H1 (cell line): ENCODE results near the gene DIRAS2. TPM values are rescaled to one million over a fixed set of nuclear protein-coding genes. Genes with fewer than 3 reads are reported as not detected.

Experiments used
- CTCF ChIA-PET: fragments of 300-600 bp; sonication (Branson Sonifier 250); formaldehyde crosslinking; loops from one replicate; lab custom pipeline; 2021; ENCODE audit not compliant: partially characterized antibody; lab: Charles Lee
- POLR2A ChIA-PET: fragments of 300-600 bp; sonication (Branson Sonifier 250); formaldehyde crosslinking; loops from one replicate; lab custom pipeline; 2021; ENCODE audit warnings: inconsistent platforms; ENCODE audit not compliant: partially characterized antibody; lab: Charles Lee
- DNase-seq, 2 experiments: peaks; one replicate each; pipeline versions ENCODE4 v3.0.0 to v3.0.0-alpha.2; 2010 to 2022; ENCODE audit warnings: low spot score in 2 of 2, low read depth in 1 of 2, mixed read lengths in 1 of 2
- FAIRE-seq: peaks from 2 replicates; lab custom pipeline; 2011; peaks lifted over from hg19 to GRCh38; lab: Jason Lieb, UNC
- H2AFZ ChIP-seq: 2 replicates; pipeline ENCODE4 v1.8.1; 2012; ENCODE audit warnings: low read length, inconsistent platforms
- H2AK5ac ChIP-seq: 2 replicates; pipeline ENCODE4 v1.6.1; 2013; ENCODE audit warnings: low read depth, low read length
- H2BK120ac ChIP-seq: replicated peaks from 2 replicates; pipeline ENCODE3; 2013; ENCODE audit warnings: low read depth, low read length, inconsistent platforms
- H2BK12ac ChIP-seq: 2 replicates; pipeline ENCODE4 v1.6.1; 2013; ENCODE audit warnings: low read depth, low read length
- H2BK15ac ChIP-seq: 2 replicates; pipeline ENCODE4 v1.6.1; 2013; ENCODE audit warnings: low read length
- H2BK20ac ChIP-seq: 2 replicates; pipeline ENCODE4 v1.6.1; 2013; ENCODE audit warnings: low read length
- H2BK5ac ChIP-seq: 2 replicates; pipeline ENCODE4 v1.6.1; 2013; ENCODE audit warnings: low read depth, low read length
- H3K14ac ChIP-seq: 2 replicates; pipeline ENCODE4 v1.6.1; 2013; ENCODE audit warnings: inconsistent platforms; ENCODE audit not compliant: insufficient read length
- H3K18ac ChIP-seq: 2 replicates; pipeline ENCODE4 v1.6.1; 2013; ENCODE audit warnings: low read length; ENCODE audit errors: extremely low read depth
- H3K23ac ChIP-seq: 2 replicates; pipeline ENCODE4 v1.6.1; 2013; ENCODE audit warnings: inconsistent platforms; ENCODE audit not compliant: insufficient read length
- H3K23me2 ChIP-seq: 2 replicates; pipeline ENCODE4 v1.6.1; 2013; ENCODE audit warnings: low read depth, low read length
- H3K27ac ChIP-seq: 2 replicates; pipeline ENCODE4 v1.6.1; 2011; ENCODE audit warnings: low read depth, low read length, inconsistent platforms
- H3K27me3 ChIP-seq, 4 experiments: replicated peaks in 1 of 4; 1 replicate in 1 of 4; 2 replicates in 3 of 4; pipeline versions ENCODE4 v1.6.1 to v1.8.1; 2011 to 2013; ENCODE audit warnings: low read length in 3 of 4, mild to moderate bottlenecking in 3 of 4, inconsistent platforms in 2 of 4, mixed read lengths in 2 of 4, moderate library complexity in 1 of 4; ENCODE audit not compliant: control insufficient read depth in 3 of 4, insufficient read depth in 3 of 4; ENCODE audit errors: extremely low read depth in 1 of 4
- H3K36me3 ChIP-seq, 4 experiments: 2 replicates each; pipeline versions ENCODE4 v1.6.1 to v1.8.1; 2011 to 2013; ENCODE audit warnings: mild to moderate bottlenecking in 4 of 4, low read length in 3 of 4, moderate library complexity in 2 of 4, control low read depth in 1 of 4, inconsistent platforms in 1 of 4; ENCODE audit not compliant: insufficient read depth in 4 of 4, control insufficient read depth in 2 of 4
- H3K4ac ChIP-seq: replicated peaks from 2 replicates; pipeline ENCODE3; 2013; ENCODE audit warnings: low read length, low read depth, mixed read lengths, inconsistent platforms; ENCODE audit not compliant: insufficient read length
- H3K4me1 ChIP-seq, 4 experiments: replicated peaks in 1 of 4; 1 replicate in 1 of 4; 2 replicates in 3 of 4; pipeline versions ENCODE4 v1.6.1 to v1.8.1; 2011 to 2013; ENCODE audit warnings: low read length in 3 of 4, inconsistent platforms in 2 of 4, mixed read lengths in 1 of 4; ENCODE audit not compliant: insufficient read depth in 4 of 4, control insufficient read depth in 3 of 4
- H3K4me2 ChIP-seq, 2 experiments: 2 replicates each; pipeline versions ENCODE4 v1.6.1 to v1.8.1; 2011 to 2013; ENCODE audit warnings: low read depth in 2 of 2, low read length in 2 of 2, control low read depth in 1 of 2, inconsistent platforms in 1 of 2, mild to moderate bottlenecking in 1 of 2; ENCODE audit not compliant: insufficient read depth in 1 of 2
- H3K4me3 ChIP-seq, 4 experiments: fragments of 200-600, 300-600 bp in 1 of 4; sonication (generic), shearing (Covaris generic), sonication (Bioruptor Twin) in 1 of 4; 2 replicates each; pipeline versions ENCODE4 v1.5.1 to v1.8.1; 2011 to 2016; ENCODE audit warnings: low read length in 4 of 4, low read depth in 3 of 4, control low read depth in 2 of 4, inconsistent platforms in 2 of 4, mild to moderate bottlenecking in 2 of 4, mixed read lengths in 1 of 4, moderate library complexity in 1 of 4; ENCODE audit not compliant: insufficient read depth in 2 of 4; ENCODE audit errors: extremely low read depth in 1 of 4
- H3K56ac ChIP-seq: replicated peaks from 2 replicates; pipeline ENCODE3; 2013; ENCODE audit warnings: low read depth, mild to moderate bottlenecking, mixed read lengths, low read length, inconsistent platforms; ENCODE audit not compliant: insufficient read length
- H3K79me1 ChIP-seq: 2 replicates; pipeline ENCODE4 v1.6.1; 2013; ENCODE audit warnings: low read depth, low read length, control low read depth
- H3K79me2 ChIP-seq, 2 experiments: 2 replicates each; pipeline versions ENCODE4 v1.6.1 to v1.8.1; 2012 to 2013; ENCODE audit warnings: low read length in 2 of 2, mild to moderate bottlenecking in 2 of 2, inconsistent platforms in 1 of 2; ENCODE audit not compliant: insufficient read depth in 2 of 2, control insufficient read depth in 1 of 2
- H3K9ac ChIP-seq, 4 experiments: replicated peaks in 1 of 4; 1 replicate in 1 of 4; 2 replicates in 3 of 4; pipeline versions ENCODE4 v1.6.1 to v1.8.1; 2011 to 2013; ENCODE audit warnings: low read depth in 3 of 4, low read length in 3 of 4, control low read depth in 2 of 4, mild to moderate bottlenecking in 2 of 4, moderate library complexity in 2 of 4, inconsistent platforms in 1 of 4; ENCODE audit errors: extremely low read depth in 1 of 4
- H3K9me3 ChIP-seq, 2 experiments: 2 replicates each; pipeline versions ENCODE4 v1.6.1 to v1.8.1; 2012 to 2013; ENCODE audit warnings: mild to moderate bottlenecking in 2 of 2, moderate library complexity in 2 of 2, control low read depth in 1 of 2, inconsistent platforms in 1 of 2, low read depth in 1 of 2, low read length in 1 of 2, mixed read lengths in 1 of 2; ENCODE audit not compliant: insufficient read depth in 2 of 2
- H4K20me1 ChIP-seq, 2 experiments: replicated peaks in 1 of 2; 2 replicates each; pipeline versions ENCODE3 to v1.8.1; 2011 to 2013; ENCODE audit warnings: inconsistent platforms in 2 of 2, low read length in 2 of 2, mild to moderate bottlenecking in 1 of 2; ENCODE audit not compliant: insufficient read depth in 2 of 2, control insufficient read depth in 1 of 2
- H4K5ac ChIP-seq: 2 replicates; pipeline ENCODE4 v1.6.1; 2013; ENCODE audit warnings: low read length, low read depth, mixed read lengths, inconsistent platforms; ENCODE audit not compliant: insufficient read length
- H4K8ac ChIP-seq: 2 replicates; pipeline ENCODE4 v1.8.0; 2013; ENCODE audit warnings: mild to moderate bottlenecking, moderate library complexity, low read length, inconsistent platforms; ENCODE audit not compliant: insufficient read depth; ENCODE audit errors: extremely low read depth
- H4K91ac ChIP-seq: replicated peaks from 2 replicates; pipeline ENCODE3; 2013; ENCODE audit warnings: low read length, mixed read lengths, inconsistent platforms; ENCODE audit not compliant: insufficient read length
- BRCA1 ChIP-seq: IDR thresholded peaks from 2 replicates; pipeline ENCODE4 v1.6.1; 2012; ENCODE audit warnings: low read depth, low read length, improper control_type of control experiment
- CBX8 ChIP-seq: fragments of 300-800, 300-1000 bp; sonication (generic); IDR thresholded peaks from 2 replicates; pipeline ENCODE4 v1.7.1; 2016; ENCODE audit warnings: low read depth, low read length, borderline replicate concordance
- CHD1 ChIP-seq: IDR thresholded peaks from 2 replicates; pipeline ENCODE4 v1.6.1; 2012; ENCODE audit warnings: low read depth, low read length, improper control_type of control experiment
- CHD2 ChIP-seq: IDR thresholded peaks from 2 replicates; pipeline ENCODE4 v1.6.1; 2012; ENCODE audit warnings: low read length, improper control_type of control experiment
- GTF2F1 ChIP-seq: IDR thresholded peaks from 2 replicates; pipeline ENCODE4 v1.6.1; 2012; ENCODE audit warnings: low read depth, low read length, improper control_type of control experiment, borderline replicate concordance
- SIX5 ChIP-seq: IDR thresholded peaks from 2 replicates; pipeline ENCODE4 v1.6.1; 2011; ENCODE audit warnings: mild to moderate bottlenecking, low read depth, low read length
- SP2 ChIP-seq: IDR thresholded peaks from 2 replicates; pipeline ENCODE4 v1.6.1; 2012; ENCODE audit warnings: mild to moderate bottlenecking, low read length, inconsistent platforms
- WGBS, 2 experiments: shearing (Covaris generic) in 1 of 2; methylation state at CpG; one replicate each; pipeline versions ENCODE4 v1.1.6 to v1.1.7; 2013 to 2015; ENCODE audit warnings: low lambda C conversion rate in 2 of 2, mixed read lengths in 2 of 2, inconsistent platforms in 1 of 2, low coverage in 1 of 2, missing lambda C conversion rate in 1 of 2; ENCODE audit not compliant: insufficient replicate concordance in 2 of 2, insufficient coverage in 1 of 2, insufficient read length in 1 of 2; ENCODE audit errors: extremely low coverage in 1 of 2, missing lambda C conversion rate in 1 of 2; 5-methylcytosine and 5-hydroxymethylcytosine counted together
- polyA plus RNA-seq, 7 experiments: library from polyadenylated mRNA; depleted of rRNA in 3 of 7; stranded (reverse) in 5 of 7; unstranded in 2 of 7; fragments of >200 nt in 5 of 7; fragments of 200-250 nt in 2 of 7; gene quantifications; 1 replicate in 5 of 7; 2 replicates in 1 of 7; 4 replicates in 1 of 7; pipeline versions ENCODE4 v1.2.1 to v1.2.3, GENCODE V29; 2011 to 2013; ENCODE audit warnings: missing spikeins in 2 of 7, mixed read lengths in 2 of 7
- total RNA-seq: library from RNA; stranded (reverse); fragmentation: NEBNext Ultra II Directional; extraction: Animal tissue kit (Norgen Biotek cat#: 25700); gene quantifications from 2 replicates; pipeline ENCODE4 v1.2.1, GENCODE V29; 2021
- TF ChIP-seq, protein P1 (sequence below): IDR thresholded peaks from 2 replicates; pipeline ENCODE4 v1.6.1; 2012; ENCODE audit warnings: low read length, inconsistent platforms

Gene DIRAS2
- total and polyA plus RNA-seq, 2 of the 8 experiments (the other 6 are each of a cell fraction or from before 2014, with no cell fraction given): 0.06 to 0.15 TPM

DNA sequence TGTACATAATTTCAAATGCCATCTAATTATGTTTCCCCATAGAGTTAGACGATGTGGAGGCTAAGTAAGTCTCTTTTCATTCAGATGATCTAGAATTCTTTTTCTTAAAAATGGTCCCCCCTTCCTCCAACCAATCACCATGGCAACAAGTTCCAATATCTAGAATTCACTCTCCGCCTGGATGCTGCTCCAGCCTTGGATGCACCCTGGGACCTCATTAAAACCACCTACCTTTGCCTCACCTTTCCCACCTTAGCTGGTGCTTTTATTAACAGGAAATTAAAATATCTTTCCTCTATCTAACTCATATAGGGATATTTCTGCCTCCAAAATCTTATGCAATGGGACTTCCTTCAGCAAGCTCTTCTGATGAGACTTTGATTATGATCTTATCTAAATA is 49.0 kb downstream of the DIRAS2 start:
- DNase-seq: no peak
- Histone ChIP-seq H2AFZ (no peak overlapping the region), H3K4me2 (no peak overlapping the region), H2BK15ac (no peak overlapping the region), H3K79me2 (no peaks in the 10 kb centered on the region), H3K27ac (no peak overlapping the region), H3K14ac (no peak overlapping the region), H4K20me1 (no peaks in the 10 kb centered on the region), H4K8ac (no peak overlapping the region), H3K23me2 (no peaks in the 10 kb centered on the region), H3K18ac (no peak overlapping the region), H3K4me3 (no peak overlapping the region), H3K79me1 (no peaks in the 10 kb centered on the region), H2BK12ac (no peak overlapping the region), H3K4ac (no peak overlapping the region), H2AK5ac (no peak overlapping the region), H2BK5ac (no peak overlapping the region), H4K91ac (no peak overlapping the region), H3K23ac (no peak overlapping the region), H3K9ac (no peak overlapping the region), H3K4me1 (no peaks in the 10 kb centered on the region), H2BK20ac (no peak overlapping the region), H3K36me3 (no peaks in the 10 kb centered on the region), H3K9me3 (peaks cover 4 to 5% of the 10 kb centered on the region in 2 experiments; a peak in 2 of 4 replicates), H2BK120ac (no peak overlapping the region), H3K56ac (no peak overlapping the region), H4K5ac (no peak overlapping the region), H3K27me3 (no peaks in the 10 kb centered on the region)
- CTCF ChIA-PET: no interaction called here
- TF ChIP-seq, protein P1, sequence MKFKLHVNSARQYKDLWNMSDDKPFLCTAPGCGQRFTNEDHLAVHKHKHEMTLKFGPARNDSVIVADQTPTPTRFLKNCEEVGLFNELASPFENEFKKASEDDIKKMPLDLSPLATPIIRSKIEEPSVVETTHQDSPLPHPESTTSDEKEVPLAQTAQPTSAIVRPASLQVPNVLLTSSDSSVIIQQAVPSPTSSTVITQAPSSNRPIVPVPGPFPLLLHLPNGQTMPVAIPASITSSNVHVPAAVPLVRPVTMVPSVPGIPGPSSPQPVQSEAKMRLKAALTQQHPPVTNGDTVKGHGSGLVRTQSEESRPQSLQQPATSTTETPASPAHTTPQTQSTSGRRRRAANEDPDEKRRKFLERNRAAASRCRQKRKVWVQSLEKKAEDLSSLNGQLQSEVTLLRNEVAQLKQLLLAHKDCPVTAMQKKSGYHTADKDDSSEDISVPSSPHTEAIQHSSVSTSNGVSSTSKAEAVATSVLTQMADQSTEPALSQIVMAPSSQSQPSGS: no peak
- TF ChIP-seq SIX5 (no peak), CHD2 (no peak), GTF2F1 (no peak), BRCA1 (no peak), CHD1 (no peak), SP2 (no peak), CBX8 (no peak)
- POLR2A ChIA-PET: no interaction called here
- 90% methylated on average over 2 of the region's 2 CpGs; no CpG with 5 or more reads in 1 of the 2 experiments for WGBS, 2 experiments
- no peak for FAIRE-seq
